ENCODE measurements around the gene RNF166.

DNA sequence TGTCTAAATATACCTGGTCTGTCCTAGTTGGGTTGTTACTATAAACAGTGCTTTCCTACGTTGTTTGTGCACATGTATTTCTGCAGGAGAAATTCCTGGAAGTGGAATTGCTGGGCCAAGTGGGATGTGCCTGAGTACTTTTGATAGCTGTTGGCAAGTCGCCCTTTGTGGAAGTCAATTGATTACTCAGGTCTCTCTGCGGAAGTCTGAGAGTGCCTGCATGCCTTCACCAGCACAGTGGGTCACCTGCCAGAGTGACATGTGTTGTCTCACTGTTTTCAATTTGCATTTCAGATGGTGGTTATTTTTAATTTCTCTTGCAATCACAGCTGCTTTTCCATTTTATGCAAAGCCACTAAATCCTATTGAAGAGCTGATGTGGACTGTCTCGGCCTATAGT lies 41.1 kb downstream of the RNF166 start:
- TF ChIP-seq, protein P1, sequence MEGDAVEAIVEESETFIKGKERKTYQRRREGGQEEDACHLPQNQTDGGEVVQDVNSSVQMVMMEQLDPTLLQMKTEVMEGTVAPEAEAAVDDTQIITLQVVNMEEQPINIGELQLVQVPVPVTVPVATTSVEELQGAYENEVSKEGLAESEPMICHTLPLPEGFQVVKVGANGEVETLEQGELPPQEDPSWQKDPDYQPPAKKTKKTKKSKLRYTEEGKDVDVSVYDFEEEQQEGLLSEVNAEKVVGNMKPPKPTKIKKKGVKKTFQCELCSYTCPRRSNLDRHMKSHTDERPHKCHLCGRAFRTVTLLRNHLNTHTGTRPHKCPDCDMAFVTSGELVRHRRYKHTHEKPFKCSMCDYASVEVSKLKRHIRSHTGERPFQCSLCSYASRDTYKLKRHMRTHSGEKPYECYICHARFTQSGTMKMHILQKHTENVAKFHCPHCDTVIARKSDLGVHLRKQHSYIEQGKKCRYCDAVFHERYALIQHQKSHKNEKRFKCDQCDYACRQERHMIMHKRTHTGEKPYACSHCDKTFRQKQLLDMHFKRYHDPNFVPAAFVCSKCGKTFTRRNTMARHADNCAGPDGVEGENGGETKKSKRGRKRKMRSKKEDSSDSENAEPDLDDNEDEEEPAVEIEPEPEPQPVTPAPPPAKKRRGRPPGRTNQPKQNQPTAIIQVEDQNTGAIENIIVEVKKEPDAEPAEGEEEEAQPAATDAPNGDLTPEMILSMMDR (IDR thresholded peaks at IDR 0.05; ENCODE audit: low read length) = no peak
- TF ChIP-seq EZH2phosphoT487 (IDR thresholded peaks at IDR 0.05; ENCODE audit: low read length) = no peak
- TF ChIP-seq EZH2 (optimal IDR thresholded peaks at IDR 0.05; ENCODE audit: low read depth, low read length) = no peak

Data from MM.1S (cell line).